ENCODE measurements around the gene RTN1.

RTN1 gene

GRCh38 chr14:59633486-59633885 lies 237.1 kb downstream of the RTN1 start:
- no peak for DNase-seq (ENCODE audit: low read depth in 1 of 2, low spot score in 1 of 2)

DNA sequence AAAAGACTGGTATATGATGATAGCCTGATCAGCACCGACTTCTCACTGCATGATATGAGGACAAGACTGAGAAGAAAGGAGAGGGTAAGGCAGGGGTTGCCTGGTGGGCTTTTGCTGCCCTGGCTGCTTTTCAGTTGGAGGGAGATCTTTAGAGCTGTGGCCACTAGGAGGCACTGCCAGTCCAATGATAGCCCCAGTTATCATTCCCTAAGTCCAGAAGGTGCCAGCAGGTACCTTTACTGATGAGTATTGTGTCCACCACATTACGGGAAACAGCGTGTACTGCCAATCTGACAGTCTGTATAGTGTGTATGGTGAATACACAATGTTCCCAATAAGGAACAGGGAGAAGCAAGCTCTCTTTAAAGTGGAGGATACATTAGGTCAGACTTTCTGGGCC lies 238.2 kb downstream of the RTN1 start:
- no peak for DNase-seq (ENCODE audit: low read depth in 1 of 2, low spot score in 1 of 2)

GRCh38 chr14:59631237-59631636 lies 239.3 kb downstream of the RTN1 start:
- DNase-seq (ENCODE audit: low read depth in 1 of 2, low spot score in 1 of 2): no peak

DNA sequence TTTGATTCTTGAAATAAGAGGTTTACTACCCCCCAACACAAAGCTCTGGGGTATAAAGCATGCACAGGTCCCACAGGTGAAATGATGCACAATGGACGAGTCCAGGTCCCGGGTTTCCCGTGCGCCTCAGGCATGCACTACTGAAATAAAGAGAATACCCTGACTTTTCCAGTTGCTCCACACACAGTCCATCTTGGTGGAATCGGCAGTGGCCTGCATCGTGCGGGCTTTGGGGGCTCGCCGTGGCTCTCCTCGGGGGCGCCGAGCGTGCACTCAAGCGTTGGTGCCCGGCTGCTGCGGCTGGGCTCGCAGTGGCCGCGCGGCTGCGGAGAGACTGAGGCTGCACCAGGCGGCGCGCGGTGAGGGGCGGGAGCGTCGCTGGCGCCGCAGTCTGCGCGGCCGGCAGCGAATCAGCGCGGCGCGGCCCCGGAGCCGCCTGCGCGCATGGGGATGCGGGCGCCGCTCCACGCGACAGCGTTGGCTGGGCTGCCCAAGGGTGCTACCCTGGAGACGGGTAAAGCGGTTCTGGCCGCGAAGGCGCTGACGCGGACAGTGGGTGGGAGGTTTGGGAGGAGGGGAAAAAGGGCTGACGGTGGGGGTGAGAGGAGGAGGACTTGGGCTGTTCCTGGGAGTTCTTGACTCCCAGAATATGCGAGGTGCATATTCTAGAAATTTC lies 240.2 kb downstream of the RTN1 start:
- no peak for DNase-seq (ENCODE audit: low read depth in 1 of 2, low spot score in 1 of 2)

GRCh38 chr14:59629444-59630287 lies 240.9 kb downstream of the RTN1 start:
- no peak for DNase-seq (ENCODE audit: low read depth in 1 of 2, low spot score in 1 of 2)

DNA sequence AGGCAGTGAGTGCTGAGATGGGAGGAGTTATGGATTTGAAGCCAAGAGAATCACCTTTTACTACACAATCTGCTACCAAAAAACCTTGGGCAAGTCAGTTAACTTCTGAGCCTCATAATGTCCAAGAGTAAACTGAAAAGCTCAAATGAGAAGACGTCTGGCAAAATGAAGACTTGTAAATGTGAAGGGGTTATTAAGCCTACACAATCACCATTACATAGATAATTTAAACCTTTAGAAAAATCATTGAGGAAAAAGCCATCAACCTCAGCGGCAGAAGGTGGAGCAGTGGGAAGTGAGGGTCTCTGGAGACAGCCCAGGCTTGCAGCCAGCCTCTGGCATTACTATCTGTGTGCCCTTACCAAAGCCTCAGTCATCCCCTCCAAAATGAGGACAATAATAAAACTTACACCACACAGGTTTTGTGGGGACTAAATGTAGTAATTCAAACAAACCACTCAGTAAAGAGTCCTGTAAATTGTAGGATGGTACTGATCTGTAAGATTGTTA lies 243.5 kb downstream of the RTN1 start:
- DNase-seq (ENCODE audit: low read depth in 1 of 2, low spot score in 1 of 2): no peak

DNA sequence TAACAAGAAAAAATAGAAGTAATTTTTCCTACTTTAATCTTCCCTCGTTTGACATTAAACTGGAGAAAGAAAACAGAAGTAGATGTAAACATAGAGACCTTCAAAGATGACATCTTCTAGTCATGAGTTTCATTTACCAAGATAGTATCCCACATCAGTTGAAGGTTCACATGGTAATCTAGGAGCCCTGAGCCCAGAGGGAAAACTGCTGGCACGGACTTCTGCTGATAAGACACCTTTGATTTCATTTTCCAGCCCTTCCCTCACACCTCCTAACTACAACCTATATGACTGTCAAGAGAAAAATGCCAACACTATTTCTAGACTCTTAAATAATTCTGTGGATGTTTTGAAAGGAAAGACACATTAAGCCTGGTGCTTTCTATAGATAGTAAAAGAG lies 247.9 kb downstream of the RTN1 start:
- no peak for DNase-seq (ENCODE audit: low read depth in 1 of 2, low spot score in 1 of 2)

- no peak for DNase-seq (ENCODE audit: low read depth in 1 of 2, low spot score in 1 of 2)
Observed at GRCh38 chr14:59619061-59619460, 251.5 kb downstream of the RTN1 start.

GRCh38 chr14:59601056-59601455 lies 269.5 kb downstream of the RTN1 start:
- DNase-seq (ENCODE audit: low read depth in 1 of 2, low spot score in 1 of 2): no peak

GRCh38 chr14:59600211-59600945 lies 270.2 kb downstream of the RTN1 start:
- DNase-seq (ENCODE audit: low read depth in 1 of 2, low spot score in 1 of 2): no peak

GRCh38 chr14:59595071-59595470 lies 275.5 kb downstream of the RTN1 start:
- no peak for DNase-seq (ENCODE audit: low read depth in 1 of 2, low spot score in 1 of 2)

- DNase-seq (ENCODE audit: low read depth in 1 of 2, low spot score in 1 of 2): no peak
Observed at GRCh38 chr14:59591641-59592370, 278.8 kb downstream of the RTN1 start.

GRCh38 chr14:59588101-59588500 lies 282.5 kb downstream of the RTN1 start:
- DNase-seq (ENCODE audit: low read depth in 1 of 2, low spot score in 1 of 2): no peak

- DNase-seq (ENCODE audit: low read depth in 1 of 2, low spot score in 1 of 2): no peak
Observed at GRCh38 chr14:59585891-59586554, 284.6 kb downstream of the RTN1 start.

- DNase-seq (ENCODE audit: low read depth in 1 of 2, low spot score in 1 of 2): no peak
Observed at GRCh38 chr14:59583755-59584154, 286.8 kb downstream of the RTN1 start.

DNA sequence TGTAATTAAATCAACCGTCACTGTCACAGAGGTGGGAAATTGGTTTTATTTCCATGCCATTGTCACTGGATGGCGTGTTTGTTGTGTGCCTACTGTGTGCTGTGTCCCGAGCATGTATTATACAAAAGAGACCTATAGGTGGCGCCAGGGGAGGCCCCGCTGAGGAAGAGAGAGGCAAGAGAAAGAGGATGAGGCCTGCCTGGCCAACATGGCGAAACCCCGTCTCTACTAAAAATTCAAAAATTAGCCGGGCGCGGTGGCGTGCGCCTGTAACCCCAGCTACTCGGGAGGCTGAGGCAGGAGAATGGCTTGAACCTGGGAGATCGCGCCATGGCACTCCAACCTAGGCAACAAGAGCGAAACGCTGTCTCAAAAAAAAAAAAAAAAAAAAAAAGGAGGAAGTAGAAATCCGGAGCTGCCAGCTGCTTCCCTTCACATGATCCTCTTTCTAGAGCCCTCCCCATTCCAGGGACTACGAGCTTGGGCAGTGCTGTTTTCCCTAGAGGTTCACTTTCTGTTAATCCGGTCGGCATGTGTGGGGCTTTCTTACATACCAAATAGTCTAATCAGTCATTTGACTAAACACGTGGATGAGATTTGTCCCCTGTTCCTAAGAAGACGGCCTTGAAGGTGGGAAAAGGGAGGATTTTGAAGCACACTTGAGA lies 287.6 kb downstream of the RTN1 start:
- no peak for DNase-seq (ENCODE audit: low read depth in 1 of 2, low spot score in 1 of 2)

- no peak for DNase-seq (ENCODE audit: low read depth in 1 of 2, low spot score in 1 of 2)
Observed at GRCh38 chr14:59582161-59582560, 288.4 kb downstream of the RTN1 start.

DNA sequence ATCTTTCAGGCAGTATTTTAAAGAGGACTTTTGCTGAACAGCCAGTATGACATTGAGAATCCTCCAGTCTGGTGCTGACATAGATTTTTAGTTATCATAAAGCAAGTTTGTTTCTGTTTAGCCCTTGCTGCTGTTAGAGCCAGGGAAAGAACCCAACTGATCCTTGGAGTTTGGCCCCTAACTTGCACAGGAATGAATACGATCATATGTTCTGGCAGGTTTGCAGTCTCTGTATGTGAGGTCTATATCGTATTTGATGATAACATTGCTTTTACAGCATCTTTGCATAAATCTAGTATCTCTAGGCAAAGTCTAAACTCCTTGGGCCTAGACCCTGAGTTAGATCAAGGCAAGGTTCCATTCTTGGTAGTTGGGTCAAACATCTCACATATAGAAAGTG lies 289.7 kb downstream of the RTN1 start:
- DNase-seq (ENCODE audit: low read depth in 1 of 2, low spot score in 1 of 2): no peak

- DNase-seq (ENCODE audit: low read depth in 1 of 2, low spot score in 1 of 2): peak; percentile 53 to 74
Observed at GRCh38 chr14:59576332-59577294, 294.0 kb downstream of the RTN1 start, which contains the start of gene CCDC175. TSS of gene CCDC175 (minus strand) at chr14:59576812. CDS start at chr14:59576775, 37 bp downstream.

Data from stimulated activated CD4-positive, alpha-beta T cell treated with anti-CD3 and anti-CD28 coated beads, Interleukin-15, amount 100 ng/mL, for 1 hour (primary cell).